Heart right ventricle (tissue), 16 donors: ENCODE results near the gene TSPAN12. TPM values are rescaled to one million over a fixed set of nuclear protein-coding genes. Genes with fewer than 3 reads are reported as not detected.

Experiments
- ATAC-seq, 8 donors: fragments of 200-7000 bp; cut with Tn5 transposase; one replicate each; pipeline ENCODE4 v1.9.1; 2020; ENCODE audit warnings: mild to moderate bottlenecking in 8 of 8, moderate library complexity in 8 of 8, moderate number of reproducible peaks in 1 of 8
- DNase-seq, 2 donors: peaks; one replicate each; pipeline ENCODE4 v3.0.0-alpha.2; 2020
- H3K27ac ChIP-seq, 10 donors: fragments of 200-600 bp; sonication (generic) in 2 of 10; one replicate each; pipeline versions ENCODE4 v1.5.0 to v1.8.0; 2020 to 2022; ENCODE audit warnings: mild to moderate bottlenecking in 3 of 10
- H3K27me3 ChIP-seq, 7 donors: fragments of 200-600 bp; one replicate each; pipeline ENCODE4 v1.8.0; 2021 to 2022; ENCODE audit warnings: mild to moderate bottlenecking in 2 of 7
- H3K36me3 ChIP-seq, 9 donors: fragments of 200-600 bp; sonication (generic) in 1 of 9; one replicate each; pipeline versions ENCODE4 v1.5.0 to v1.8.0; 2020 to 2022; ENCODE audit warnings: mild to moderate bottlenecking in 2 of 9
- H3K4me1 ChIP-seq, 9 donors: fragments of 200-600 bp; sonication (generic) in 1 of 9; one replicate each; pipeline versions ENCODE4 v1.5.0 to v1.8.0; 2020 to 2022; ENCODE audit warnings: mild to moderate bottlenecking in 4 of 9
- H3K4me3 ChIP-seq, 10 donors: fragments of 200-600 bp; sonication (generic) in 2 of 10; one replicate each; pipeline versions ENCODE4 v1.5.0 to v1.8.0; 2020 to 2022; ENCODE audit warnings: mild to moderate bottlenecking in 7 of 10, moderate library complexity in 2 of 10
- H3K9me3 ChIP-seq, 11 donors: fragments of 200-600 bp in 10 of 11; sonication (generic) in 2 of 11; one replicate each; pipeline versions ENCODE4 v1.5.0 to v1.8.0; 2013 to 2022; ENCODE audit warnings: mild to moderate bottlenecking in 2 of 11, control low read depth in 1 of 11, moderate library complexity in 1 of 11
- WGBS, 2 donors: extraction: QIAGEN DNeasy Blood & Tissue Kit; methylation state at CpG; one replicate each; pipeline ENCODE4 v1.1.7; 2013; ENCODE audit warnings: inconsistent platforms in 1 of 2; 5-methylcytosine and 5-hydroxymethylcytosine counted together
- intact Hi-C, 10 donors: fragments of 100-400 bp; cut with DNase I; formaldehyde crosslinking; loops; one replicate each; pipeline versions ENCODE4 v1.11.1 to v1.14.2; 2022
- polyA plus RNA-seq, 2 donors: library from polyadenylated mRNA; stranded (reverse); fragments of 200-250 nt; gene quantifications; one replicate each; pipeline ENCODE4 v1.2.3, GENCODE V29; 2013
- total RNA-seq, 10 donors: library from RNA; stranded (reverse); fragmentation: NEBNext Ultra II Directional in 3 of 10; extraction: Animal tissue kit (Norgen Biotek cat#: 25700) in 3 of 10; gene quantifications; one replicate each; pipeline versions ENCODE4 v1.2.1 to v1.2.4, GENCODE V29; 2021 to 2023
- TF ChIP-seq, protein P1 (sequence below), 9 donors: fragments of 200-600 bp; sonication (generic) in 2 of 9; IDR thresholded peaks; one replicate each; pipeline versions ENCODE4 v1.5.0 to v1.8.0; 2021 to 2022; ENCODE audit warnings: antibody characterized with exemption in 9 of 9, mild to moderate bottlenecking in 5 of 9, moderate library complexity in 1 of 9
- donor health status: Arrhythmogenic right ventricular cardiomyopathy.
- donor health status: ischemic (EF 13 %, LVEDD 7.1; RV severe dilation, severe dysfunction).
- donor health status: healthy with polysubstance abuse.
- donor health status: DM: no; HTN: yes; CAD: no.
- donor health status: DM: no; HTN: no; CAD: no.
- donor health status: ischemic (EF 25% LVEDD 6.9; RV normal size, moderate dysfunction).
- donor health status: ischemic (EF 25% LVEDD 5.7; RV mildly dilated, moderate dysfunction).
- donor health status: healthy.
- donor health status: DM: yes; HTN: yes; CAD: no.
- donor health status: Ischemic cardiomyopathy.
- donor health status: ischemic (EF 35%, LVEDD 5.7; RV mildly dilated, moderate dysfunction).
- donor health status: nonischemic (EF 11% LVEDD 7.7; RV severe dilation, severe dysfunction).
- donor health status: DM: yes; HTN: yes; CAD: no.
- donor health status: PGD.
- donor health status: ischemic (EF 29% LVEDD 5.4; RV normal size, mild dysfunction).
- donor health status: nonischemic (EF 23%, LVEDD 6.1; RV moderate dilation, normal function).

TSPAN12 gene
- total and polyA plus RNA-seq, 12 donors = 17.9 to 78.6 (median 60.4) TPM

DNA sequence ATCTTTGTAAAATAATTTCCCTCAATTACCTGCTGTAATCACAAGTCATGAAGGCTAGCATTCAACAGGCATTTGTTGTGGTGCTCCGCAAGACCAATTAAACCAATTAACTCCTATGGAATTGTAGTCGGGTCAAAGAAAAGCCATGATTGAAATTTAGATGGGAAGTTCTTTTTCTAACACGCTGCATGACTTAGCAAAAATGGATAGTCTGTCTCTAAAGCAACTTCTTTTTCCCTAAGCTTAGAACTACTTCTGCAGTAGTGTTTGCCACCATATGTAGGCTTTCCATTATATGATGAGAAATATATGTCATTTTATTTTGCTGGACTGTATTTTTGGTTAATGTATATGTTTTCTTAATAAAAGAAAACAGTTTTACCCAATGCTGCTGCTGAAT lies 119.1 kb downstream of the TSPAN12 start:
- Histone ChIP-seq H3K4me3 (no peak overlapping the region), H3K27me3 (no peaks in the 10 kb centered on the region), H3K9me3 (no peaks in the 10 kb centered on the region), H3K36me3 (no peaks in the 10 kb centered on the region), H3K4me1 (peaks cover 0 to 5% (median 0%) of the 10 kb centered on the region in 9 donors), H3K27ac (no peak overlapping the region)
- DNase-seq = no peak
- ATAC-seq = no peak
- TF ChIP-seq, protein P1, sequence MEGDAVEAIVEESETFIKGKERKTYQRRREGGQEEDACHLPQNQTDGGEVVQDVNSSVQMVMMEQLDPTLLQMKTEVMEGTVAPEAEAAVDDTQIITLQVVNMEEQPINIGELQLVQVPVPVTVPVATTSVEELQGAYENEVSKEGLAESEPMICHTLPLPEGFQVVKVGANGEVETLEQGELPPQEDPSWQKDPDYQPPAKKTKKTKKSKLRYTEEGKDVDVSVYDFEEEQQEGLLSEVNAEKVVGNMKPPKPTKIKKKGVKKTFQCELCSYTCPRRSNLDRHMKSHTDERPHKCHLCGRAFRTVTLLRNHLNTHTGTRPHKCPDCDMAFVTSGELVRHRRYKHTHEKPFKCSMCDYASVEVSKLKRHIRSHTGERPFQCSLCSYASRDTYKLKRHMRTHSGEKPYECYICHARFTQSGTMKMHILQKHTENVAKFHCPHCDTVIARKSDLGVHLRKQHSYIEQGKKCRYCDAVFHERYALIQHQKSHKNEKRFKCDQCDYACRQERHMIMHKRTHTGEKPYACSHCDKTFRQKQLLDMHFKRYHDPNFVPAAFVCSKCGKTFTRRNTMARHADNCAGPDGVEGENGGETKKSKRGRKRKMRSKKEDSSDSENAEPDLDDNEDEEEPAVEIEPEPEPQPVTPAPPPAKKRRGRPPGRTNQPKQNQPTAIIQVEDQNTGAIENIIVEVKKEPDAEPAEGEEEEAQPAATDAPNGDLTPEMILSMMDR (IDR thresholded peaks at IDR 0.05) = no peak
- intact Hi-C loops = no loop called here
- 82 to 87% methylated on average over 3 of the region's 3 CpGs for WGBS, 2 donors

Other genes with a start within 250 kb of the TSPAN12 start
- 10 to 100 TPM; 11.8 to 18.1 (median 13.9) TPM for gene ING3, start 92.6 kb upstream of the TSPAN12 start, total RNA-seq
- 1 to 10 TPM; 6.0 to 7.8 TPM for gene ING3, start 92.6 kb upstream of the TSPAN12 start, polyA plus RNA-seq
- gene CPED1, start 130.6 kb upstream of the TSPAN12 start, total RNA-seq = 10 to 100 TPM; 16.3 to 56.5 (median 40.9) TPM
- gene CPED1, start 130.6 kb upstream of the TSPAN12 start, polyA plus RNA-seq = 1 to 10 TPM; 3.9 to 4.0 TPM